Caco-2 (cell line): Measurements from ENCODE around the gene NOX3. TPM values are rescaled to one million over a fixed set of nuclear protein-coding genes. Genes with fewer than 3 reads are reported as not detected.

Source experiments
- BruUV-seq: library from RNA; stranded (reverse); fragments of 400-500 nt; replicated peaks from 2 replicates; lab custom pipeline; 2021; lab: Mats Ljungman, UMichigan
- CTCF ChIA-PET: fragments of 300-600 bp; sonication (Branson Sonifier 250); formaldehyde crosslinking; loops from one replicate; lab custom pipeline; 2022; ENCODE audit warnings: antibody characterized with exemption; lab: Charles Lee
- POLR2A ChIA-PET: fragments of 300-600 bp; sonication (Branson Sonifier 250); formaldehyde crosslinking; loops from one replicate; lab custom pipeline; 2022; ENCODE audit warnings: antibody characterized with exemption; lab: Charles Lee
- DNase-seq, 2 experiments: peaks; one replicate each; pipeline versions ENCODE4 v3.0.0 to v3.0.0-alpha.2; 2020 to 2022
- H3K27me3 ChIP-seq: replicated peaks from 2 replicates; pipeline ENCODE4 v1.6.0; 2011; ENCODE audit warnings: low read length; ENCODE audit not compliant: control insufficient read depth, insufficient read depth
- H3K36me3 ChIP-seq: 2 replicates; pipeline ENCODE4 v1.5.1; 2011; ENCODE audit warnings: low read length; ENCODE audit not compliant: control insufficient read depth, insufficient read depth
- H3K4me1 ChIP-seq: fragments of 250-450 bp; sonication (Bioruptor Pico); 2 replicates; pipeline ENCODE4 v1.5.1; 2020; ENCODE audit warnings: mild to moderate bottlenecking
- H3K4me3 ChIP-seq: 2 replicates; pipeline ENCODE4 v1.5.1; 2011; ENCODE audit warnings: low read depth, mild to moderate bottlenecking, control low read depth, low read length
- H3K9me3 ChIP-seq: fragments of 250-450 bp; sonication (Bioruptor Pico); 2 replicates; pipeline ENCODE4 v1.5.1; 2020; ENCODE audit warnings: mild to moderate bottlenecking, moderate library complexity
- H3K27ac Mint-ChIP-seq: one replicate; pipeline ENCODE4 v1.8.0; 2022; ENCODE audit warnings: mixed read lengths; ENCODE audit not compliant: unreplicated experiment
- H3K27me3 Mint-ChIP-seq: one replicate; pipeline ENCODE4 v1.8.0; 2022; ENCODE audit warnings: mixed read lengths; ENCODE audit not compliant: insufficient read depth, unreplicated experiment
- H3K36me3 Mint-ChIP-seq: one replicate; pipeline ENCODE4 v1.8.0; 2022; ENCODE audit warnings: mild to moderate bottlenecking, mixed read lengths; ENCODE audit not compliant: insufficient read depth, unreplicated experiment
- H3K4me1 Mint-ChIP-seq: one replicate; pipeline ENCODE4 v1.8.0; 2022; ENCODE audit warnings: low read depth, mixed read lengths; ENCODE audit not compliant: unreplicated experiment
- H3K4me3 Mint-ChIP-seq: one replicate; pipeline ENCODE4 v1.8.0; 2022; ENCODE audit warnings: mild to moderate bottlenecking, moderate library complexity, mixed read lengths; ENCODE audit not compliant: unreplicated experiment
- H3K9me3 Mint-ChIP-seq: one replicate; pipeline ENCODE4 v1.8.0; 2022; ENCODE audit warnings: mixed read lengths; ENCODE audit not compliant: unreplicated experiment
- intact Hi-C: fragments of 100-400 bp; cut with micrococcal nuclease; formaldehyde crosslinking; loops from one replicate; pipeline ENCODE4 v1.10.0; 2022; ENCODE audit not compliant: unreplicated experiment
- total RNA-seq: library from RNA; stranded (reverse); gene quantifications from 2 replicates; pipeline ENCODE4 v1.2.3, GENCODE V29; 2022
- TF ChIP-seq, protein P1 (sequence below), 2 experiments: fragments of 200-600 bp in 1 of 2; IDR thresholded peaks; 1 replicate in 1 of 2; 2 replicates in 1 of 2; pipeline versions ENCODE4 v1.5.1 to v1.8.0; 2011 to 2022; ENCODE audit warnings: antibody characterized with exemption in 1 of 2, control low read depth in 1 of 2, inconsistent platforms in 1 of 2, low read depth in 1 of 2, low read length in 1 of 2, mild to moderate bottlenecking in 1 of 2, moderate library complexity in 1 of 2; ENCODE audit not compliant: insufficient read depth in 1 of 2, severe bottlenecking in 1 of 2, unreplicated experiment in 1 of 2

The NOX3 gene
- total RNA-seq, 1 experiment from 2014 or later, result not detected

DNA sequence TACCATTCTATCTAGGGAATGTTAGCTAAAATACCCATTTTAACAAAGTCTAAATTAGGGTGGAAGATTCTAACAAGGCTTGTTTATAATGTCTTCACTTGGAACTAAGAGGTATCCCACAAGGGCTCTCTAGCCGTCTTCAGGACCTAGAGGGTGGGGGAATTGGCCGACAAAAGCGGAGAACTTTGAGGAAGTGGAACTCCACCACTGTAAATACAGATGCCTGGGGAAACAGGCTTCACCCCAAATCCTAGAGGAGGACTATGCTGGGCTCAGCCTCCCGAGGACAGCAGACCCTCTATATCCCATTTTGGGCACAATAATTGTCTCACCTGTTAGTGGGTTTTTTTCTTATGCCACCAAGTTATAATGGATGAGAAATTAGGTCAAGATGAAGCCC lies 83.4 kb downstream of the NOX3 start:
- Mint-ChIP-seq H3K4me3 (no peak overlapping the region), H3K27ac (no peak overlapping the region), H3K36me3 (no peaks in the 10 kb centered on the region), H3K27me3 (no peaks in the 10 kb centered on the region), H3K9me3 (peaks cover 11% of the 10 kb centered on the region), H3K4me1 (peaks cover 6% of the 10 kb centered on the region)
- ChIA-PET POLR2A (no interaction called here), CTCF (no interaction called here)
- TF ChIP-seq, protein P1, sequence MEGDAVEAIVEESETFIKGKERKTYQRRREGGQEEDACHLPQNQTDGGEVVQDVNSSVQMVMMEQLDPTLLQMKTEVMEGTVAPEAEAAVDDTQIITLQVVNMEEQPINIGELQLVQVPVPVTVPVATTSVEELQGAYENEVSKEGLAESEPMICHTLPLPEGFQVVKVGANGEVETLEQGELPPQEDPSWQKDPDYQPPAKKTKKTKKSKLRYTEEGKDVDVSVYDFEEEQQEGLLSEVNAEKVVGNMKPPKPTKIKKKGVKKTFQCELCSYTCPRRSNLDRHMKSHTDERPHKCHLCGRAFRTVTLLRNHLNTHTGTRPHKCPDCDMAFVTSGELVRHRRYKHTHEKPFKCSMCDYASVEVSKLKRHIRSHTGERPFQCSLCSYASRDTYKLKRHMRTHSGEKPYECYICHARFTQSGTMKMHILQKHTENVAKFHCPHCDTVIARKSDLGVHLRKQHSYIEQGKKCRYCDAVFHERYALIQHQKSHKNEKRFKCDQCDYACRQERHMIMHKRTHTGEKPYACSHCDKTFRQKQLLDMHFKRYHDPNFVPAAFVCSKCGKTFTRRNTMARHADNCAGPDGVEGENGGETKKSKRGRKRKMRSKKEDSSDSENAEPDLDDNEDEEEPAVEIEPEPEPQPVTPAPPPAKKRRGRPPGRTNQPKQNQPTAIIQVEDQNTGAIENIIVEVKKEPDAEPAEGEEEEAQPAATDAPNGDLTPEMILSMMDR (IDR thresholded peaks at IDR 0.05; ENCODE audit: insufficient read depth in 1 of 2, low read depth in 1 of 2, low read length in 1 of 2, severe bottlenecking in 1 of 2, unreplicated experiment in 1 of 2), result no peak
- intact Hi-C loops, result no loop called here
- Histone ChIP-seq H3K9me3 (no peaks in the 10 kb centered on the region), H3K4me3 (no peak overlapping the region), H3K27me3 (no peaks in the 10 kb centered on the region), H3K36me3 (no peaks in the 10 kb centered on the region), H3K4me1 (no peaks in the 10 kb centered on the region)
- BruUV-seq, result no TSS peak
- DNase-seq, result no peak

DNA sequence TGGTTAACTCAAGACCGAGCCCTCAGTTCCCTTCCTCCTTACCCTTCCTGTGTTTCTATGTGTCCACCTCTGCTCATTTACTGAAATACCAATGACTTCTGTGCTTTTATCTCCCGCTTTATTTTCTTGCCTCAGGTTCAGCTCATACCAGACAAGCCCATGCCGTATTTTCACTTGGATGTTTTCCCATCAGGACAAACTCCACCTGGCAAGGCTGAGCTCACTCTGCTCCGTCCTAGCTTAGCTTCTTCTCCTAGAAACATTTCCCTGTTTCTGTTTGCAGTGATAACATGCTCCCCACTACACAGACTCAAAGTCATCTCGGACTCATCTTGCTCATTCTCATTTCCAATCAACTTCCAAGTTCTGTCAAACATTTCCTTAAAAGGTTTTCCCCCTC lies 84.4 kb downstream of the NOX3 start:
- intact Hi-C loops, result no loop called here
- Histone ChIP-seq H3K9me3 (no peaks in the 10 kb centered on the region), H3K27me3 (no peaks in the 10 kb centered on the region), H3K4me1 (no peaks in the 10 kb centered on the region), H3K36me3 (no peaks in the 10 kb centered on the region), H3K4me3 (no peak overlapping the region)
- no peak overlapping the region for H3K4me3 Mint-ChIP-seq
- no peaks in the 10 kb centered on the region for H3K36me3 Mint-ChIP-seq
- BruUV-seq, result no TSS peak
- CTCF ChIA-PET, result no interaction called here
- H3K9me3 Mint-ChIP-seq, result peaks cover 7% of the 10 kb centered on the region
- H3K4me1 Mint-ChIP-seq, result peaks cover 6% of the 10 kb centered on the region
- no peak for DNase-seq
- no peak overlapping the region for H3K27ac Mint-ChIP-seq
- H3K27me3 Mint-ChIP-seq, result no peaks in the 10 kb centered on the region
- POLR2A ChIA-PET, result no interaction called here
- TF ChIP-seq, protein P1 (IDR thresholded peaks at IDR 0.05; ENCODE audit: insufficient read depth in 1 of 2, low read depth in 1 of 2, low read length in 1 of 2, severe bottlenecking in 1 of 2, unreplicated experiment in 1 of 2), result no peak

DNA sequence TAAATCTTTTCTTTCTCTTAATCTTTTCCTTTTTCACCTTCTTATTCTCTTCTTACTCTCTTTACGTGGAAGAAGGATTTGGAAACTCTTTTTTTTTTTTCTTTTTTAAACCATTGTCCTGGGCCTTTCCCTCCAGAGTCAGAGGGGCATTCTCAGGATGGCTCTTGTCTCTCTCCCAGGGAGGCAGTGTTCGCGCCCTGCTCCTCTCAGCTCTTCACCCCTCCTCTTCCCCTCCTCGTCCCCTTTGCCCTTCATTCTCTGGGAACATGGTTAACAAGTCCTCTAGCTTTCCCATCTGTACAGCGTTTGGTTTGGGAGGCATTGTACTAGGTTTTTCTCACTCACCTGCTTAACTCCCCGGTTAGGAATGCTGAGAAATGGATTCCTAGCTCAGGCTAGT lies 89.3 kb downstream of the NOX3 start:
- no peaks in the 10 kb centered on the region for H3K4me1 ChIP-seq
- TF ChIP-seq, protein P1 (IDR thresholded peaks at IDR 0.05; ENCODE audit: insufficient read depth in 1 of 2, low read depth in 1 of 2, low read length in 1 of 2, severe bottlenecking in 1 of 2, unreplicated experiment in 1 of 2), result no peak
- no peak overlapping the region for H3K27ac Mint-ChIP-seq
- no peak overlapping the region for H3K4me3 Mint-ChIP-seq
- DNase-seq, result no peak
- H3K4me3 ChIP-seq, result no peak overlapping the region
- H3K27me3 Mint-ChIP-seq, result no peaks in the 10 kb centered on the region
- peaks cover 4% of the 10 kb centered on the region for H3K36me3 Mint-ChIP-seq
- H3K4me1 Mint-ChIP-seq, result peaks cover 4% of the 10 kb centered on the region
- no TSS peak for BruUV-seq
- ChIA-PET CTCF (no interaction called here), POLR2A (no interaction called here)
- intact Hi-C loops, result no loop called here
- peaks cover 28% of the 10 kb centered on the region for H3K9me3 Mint-ChIP-seq
- H3K9me3 ChIP-seq, result no peaks in the 10 kb centered on the region
- H3K36me3 ChIP-seq, result no peaks in the 10 kb centered on the region
- H3K27me3 ChIP-seq, result no peaks in the 10 kb centered on the region
